LNCaP clone FGC (cell line): ENCODE measurements around the gene NOC4L.
"Not testable (repeated sequence)": the region's sequence is repeated elsewhere in the genome, so short reads cannot be mapped to it uniquely, and the experiment has no call there.

Experiments used
- DNase-seq: peaks from one replicate; pipeline ENCODE4 v3.0.0-alpha.2; 2011; ENCODE audit warnings: low read depth
- H3K4me3 ChIP-seq: 2 replicates; pipeline ENCODE4 v1.5.1; 2011; ENCODE audit warnings: mild to moderate bottlenecking, low read depth, low read length, control low read depth
- CTCF ChIP-seq: IDR thresholded peaks from 2 replicates; pipeline ENCODE4 v1.5.1; 2012; ENCODE audit warnings: mild to moderate bottlenecking; ENCODE audit not compliant: control insufficient read depth, insufficient read depth; ENCODE audit errors: extremely low read depth

Gene NOC4L

GRCh38 chr12:132190012-132190755 lies 45.9 kb downstream of the NOC4L start:
- H3K4me3 ChIP-seq = peak overlapping the region; percentile 61
- no peak for DNase-seq
- no peak for TF ChIP-seq CTCF

DNA sequence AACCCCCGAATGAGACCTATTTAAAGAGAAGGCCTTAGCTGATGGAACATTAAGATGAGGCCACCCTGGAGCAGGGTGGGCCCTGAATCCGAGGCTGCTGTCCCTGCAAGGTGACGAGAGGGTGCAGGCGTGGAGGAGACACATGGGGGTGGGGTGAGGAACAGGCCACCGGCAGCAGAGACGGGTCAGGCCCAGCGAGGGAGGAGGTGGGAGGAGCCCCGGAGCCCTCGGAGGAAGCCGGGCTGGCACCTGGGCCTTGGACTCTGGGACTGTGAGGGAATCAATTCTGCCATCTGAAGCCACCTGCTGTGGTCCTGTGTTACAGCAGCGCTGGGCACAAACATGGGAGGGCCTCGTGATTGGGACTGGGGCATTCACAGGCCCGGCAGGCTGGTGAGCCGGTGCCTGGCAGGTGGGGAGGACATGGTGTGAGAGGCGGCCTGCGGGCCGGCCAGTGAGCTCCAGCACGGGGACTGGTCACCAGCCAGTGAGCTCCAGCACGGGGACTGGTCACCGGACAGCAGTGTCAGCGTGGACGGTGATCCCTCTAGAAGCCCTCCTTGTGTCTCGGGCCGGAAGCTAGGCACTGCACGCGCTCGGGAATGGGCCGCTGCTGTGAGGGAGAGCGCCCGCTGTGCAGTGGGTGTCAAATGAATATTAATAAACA lies 46.7 kb downstream of the NOC4L start:
- no peak for DNase-seq
- no peak for TF ChIP-seq CTCF
- H3K4me3 ChIP-seq = peak overlapping the region; percentile 61

GRCh38 chr12:132191715-132192553 lies 47.7 kb downstream of the NOC4L start:
- DNase-seq = no peak
- no peak overlapping the region for H3K4me3 ChIP-seq
- TF ChIP-seq CTCF = no peak

DNA sequence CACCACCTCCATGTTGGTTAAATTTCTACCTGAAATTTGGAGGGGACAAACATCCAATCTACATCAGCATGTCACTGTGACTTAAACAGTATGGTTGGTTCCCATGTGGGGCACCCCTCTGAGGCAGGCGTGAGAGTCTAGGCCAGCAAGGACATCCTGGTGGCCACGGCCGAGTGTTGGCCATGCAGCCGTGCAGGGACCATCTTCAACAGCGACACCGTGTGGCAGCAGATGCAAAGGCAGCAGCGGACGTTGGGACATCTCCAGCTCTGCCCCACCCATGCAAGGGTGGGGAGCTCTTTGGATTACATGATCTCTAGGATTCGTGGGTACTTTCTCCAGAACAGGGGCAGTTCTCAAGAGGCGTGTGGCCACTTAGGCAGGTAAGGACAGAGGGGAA lies 49.8 kb downstream of the NOC4L start:
- no peak overlapping the region for H3K4me3 ChIP-seq
- no peak for DNase-seq
- peak; percentile 16; the same call in 1 of the 2 replicates for TF ChIP-seq CTCF

- no peak for TF ChIP-seq CTCF
- no peak for DNase-seq
- no peak overlapping the region for H3K4me3 ChIP-seq
These were observed 50.3 kb downstream of the NOC4L start for GRCh38 chr12:132194556-132194955.

- not testable (repeated sequence) for DNase-seq, H3K4me3 ChIP-seq
These were observed 51.0 kb downstream of the NOC4L start for GRCh38 chr12:132195242-132195641.
